Right renal pelvis (tissue), 4 donors: ENCODE data around the gene RPS29. TPM values are rescaled to one million over a fixed set of nuclear protein-coding genes. Genes with fewer than 3 reads are reported as not detected.
"Not testable (repeated sequence)": the region's sequence is repeated elsewhere in the genome, so short reads cannot be mapped to it uniquely, and the experiment has no call there.

ENCODE experiments used
- DNase-seq, 4 donors: peaks; one replicate each; pipeline ENCODE4 v3.0.0-alpha.2; 2013; ENCODE audit warnings: low read depth in 4 of 4, low spot score in 3 of 4, missing footprints in 1 of 4
- polyA plus RNA-seq, 4 donors: library from polyadenylated mRNA; unstranded; fragments of 120-200 nt; gene quantifications; one replicate each; pipeline ENCODE4 v1.2.1, GENCODE V29; 2013; ENCODE audit not compliant: insufficient read length in 4 of 4

RPS29 gene
- polyA plus RNA-seq, 4 donors, result 1,296 to 1,761 (median 1,423) TPM

DNA sequence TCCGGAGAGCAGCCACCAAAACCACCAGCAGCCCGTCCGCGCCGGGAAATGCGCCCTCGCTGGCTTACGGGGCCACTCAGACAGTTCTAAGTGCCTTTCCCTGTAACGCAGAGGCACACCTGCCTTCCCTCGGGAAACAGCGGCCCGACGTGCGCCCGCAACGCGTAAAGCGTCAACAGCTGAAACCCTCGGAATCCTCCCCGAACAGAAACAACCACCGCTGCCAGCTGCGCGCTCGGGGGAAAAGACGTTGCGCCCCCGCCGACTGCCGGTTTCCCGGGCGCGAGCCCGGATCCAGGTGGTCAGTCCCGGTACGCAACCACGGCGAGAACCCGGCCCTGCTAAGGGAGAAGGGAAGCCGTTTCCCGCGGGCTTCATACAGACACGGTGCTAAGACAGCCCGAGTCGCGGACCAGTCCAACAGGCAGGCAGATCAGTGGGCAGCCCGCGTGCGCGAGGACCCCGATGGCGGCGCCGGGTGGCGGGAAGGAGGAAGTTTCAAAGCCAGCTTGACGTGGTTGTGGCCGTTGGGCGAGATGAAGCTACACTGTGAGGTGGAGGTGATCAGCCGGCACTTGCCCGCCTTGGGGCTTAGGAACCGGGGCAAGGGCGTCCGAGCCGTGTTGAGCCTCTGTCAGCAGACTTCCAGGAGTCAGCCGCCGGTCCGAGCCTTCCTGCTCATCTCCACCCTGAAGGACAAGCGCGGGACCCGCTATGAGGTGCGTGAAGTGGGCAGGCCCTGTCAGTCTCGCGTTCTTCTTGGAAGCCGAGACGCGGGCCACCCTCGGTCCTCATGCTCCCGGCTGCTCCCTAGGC is 12.5 kb upstream of the RPS29 start, which contains the start of gene LRR1:
LRR1 (plus strand) TSS at position 456 of the 816 bp plus-strand sequence; CDS start at position 537, 81 bp downstream.
- DNase-seq, result peak in 2 of 4 donors; percentile 74 to 90

DNA sequence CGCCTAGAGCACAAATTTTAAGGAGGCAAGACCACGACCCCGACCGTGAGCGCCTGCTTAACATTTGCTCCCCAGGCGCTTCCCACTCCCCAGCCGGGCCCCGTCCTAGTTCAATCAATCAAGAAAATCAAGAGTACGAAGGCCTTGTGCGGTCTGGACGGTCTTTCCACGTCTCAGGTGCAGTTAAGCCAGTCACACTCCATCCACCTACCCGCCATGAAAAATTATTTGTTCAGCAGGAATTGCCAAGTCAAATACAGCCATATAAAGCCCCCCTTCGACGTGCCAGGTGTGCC is 12.0 kb upstream of the RPS29 start:
- peak in 1 of 4 donors; percentile 50 for DNase-seq

DNA sequence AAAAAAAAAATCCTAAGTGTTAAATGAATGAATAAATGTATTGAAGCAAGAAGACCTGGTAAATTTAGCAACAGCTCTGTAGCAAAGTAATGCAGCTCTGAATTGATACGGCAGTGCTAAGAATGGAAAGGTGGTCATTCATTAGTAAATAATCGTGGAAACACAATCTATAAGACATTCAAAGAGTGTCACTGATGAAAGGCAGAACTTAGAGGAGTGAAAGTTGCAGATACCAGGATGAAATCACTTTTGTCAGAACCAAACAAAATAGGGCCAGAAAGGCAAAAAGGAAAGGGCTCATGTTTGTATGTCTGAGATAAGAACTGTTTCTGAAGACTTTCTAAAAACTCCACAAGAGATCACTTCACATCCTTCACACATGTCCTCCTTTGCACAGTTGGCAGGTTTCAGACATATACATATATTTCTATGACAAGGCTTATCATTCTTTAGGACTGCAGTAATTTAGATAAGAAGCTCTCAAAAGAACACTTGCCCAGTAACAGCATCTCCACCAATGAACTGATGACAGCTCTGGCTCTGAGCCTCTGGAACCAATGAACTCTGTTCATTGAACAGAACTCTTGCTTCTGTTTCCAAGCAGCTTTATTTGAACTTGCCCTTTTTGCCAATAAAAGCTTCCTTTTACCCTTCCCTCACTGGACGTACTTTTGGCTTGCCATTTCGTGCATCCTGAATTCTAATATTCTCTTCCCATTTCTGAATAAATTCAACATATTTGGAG is 8.3 kb upstream of the RPS29 start:
- DNase-seq, result no peak

DNA sequence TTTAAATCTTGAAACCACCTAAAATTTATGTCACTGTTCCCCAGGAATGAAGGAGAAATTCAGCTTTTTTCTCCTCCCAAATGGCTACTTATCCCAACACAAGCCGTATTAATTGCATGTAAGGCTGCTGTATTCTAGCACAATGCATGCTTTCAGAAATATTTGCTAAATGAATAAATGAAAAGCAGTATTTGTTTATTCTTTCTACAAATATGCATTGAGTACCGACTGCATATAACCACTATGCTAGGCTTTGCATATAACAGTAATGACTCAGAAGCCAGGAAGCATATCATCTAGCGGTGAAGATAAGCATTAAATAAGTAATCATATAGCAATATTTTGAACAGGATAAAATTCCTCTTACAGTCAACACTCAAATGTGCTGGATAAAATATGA is 6.8 kb upstream of the RPS29 start:
- DNase-seq, result no peak

DNA sequence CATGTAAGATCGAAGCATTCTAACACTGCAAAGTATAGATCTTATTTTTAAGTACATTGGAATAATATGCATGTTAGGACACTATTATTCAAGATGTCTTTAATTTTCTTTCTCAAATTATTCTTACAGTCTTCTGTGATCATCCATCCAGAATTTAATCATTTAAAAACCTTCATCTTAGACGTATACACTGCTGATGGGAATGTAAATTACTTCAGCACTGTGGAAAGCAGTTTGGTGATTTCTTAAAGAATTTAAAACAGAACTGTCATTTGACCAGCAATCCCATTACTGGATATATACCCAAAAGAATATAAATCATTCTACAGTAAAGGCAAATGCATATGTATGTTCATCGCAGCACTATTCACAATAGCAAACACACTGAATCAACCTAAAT is 3.2 kb upstream of the RPS29 start:
- no peak for DNase-seq

DNA sequence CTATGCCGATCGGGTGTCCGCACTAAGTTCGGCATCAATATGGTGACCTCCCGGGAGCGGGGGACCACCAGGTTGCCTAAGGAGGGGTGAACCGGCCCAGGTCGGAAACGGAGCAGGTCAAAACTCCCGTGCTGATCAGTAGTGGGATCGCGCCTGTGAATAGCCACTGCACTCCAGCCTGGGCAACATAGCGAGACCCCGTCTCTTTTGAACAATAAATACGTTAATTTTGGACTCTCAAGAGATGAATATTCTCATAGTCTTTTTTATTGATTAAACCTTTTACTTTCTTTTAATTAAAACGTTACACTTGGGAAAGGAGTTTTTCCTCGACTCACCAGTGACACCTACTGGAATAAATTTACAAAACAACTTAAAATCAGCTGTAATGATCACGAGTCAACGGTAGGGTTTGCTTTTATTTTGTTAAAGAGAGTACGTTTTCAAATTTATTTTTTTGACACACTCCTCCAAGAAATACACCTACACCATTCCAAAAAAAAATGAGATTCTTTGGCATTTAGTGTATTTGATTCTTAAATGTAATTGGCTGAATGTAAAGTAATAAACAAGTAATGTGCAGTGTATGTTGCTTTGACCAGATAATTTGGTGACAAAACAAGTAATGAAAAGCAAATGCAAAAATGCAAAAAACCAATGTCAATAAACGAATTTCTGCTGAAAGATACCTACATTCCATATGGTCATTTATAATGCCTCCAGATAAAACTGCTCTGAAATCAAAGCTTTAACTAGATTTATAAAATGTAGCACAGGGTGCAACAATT is 687 bp upstream of the RPS29 start:
- peak; percentile 56 to 68 (median 66) for DNase-seq

DNA sequence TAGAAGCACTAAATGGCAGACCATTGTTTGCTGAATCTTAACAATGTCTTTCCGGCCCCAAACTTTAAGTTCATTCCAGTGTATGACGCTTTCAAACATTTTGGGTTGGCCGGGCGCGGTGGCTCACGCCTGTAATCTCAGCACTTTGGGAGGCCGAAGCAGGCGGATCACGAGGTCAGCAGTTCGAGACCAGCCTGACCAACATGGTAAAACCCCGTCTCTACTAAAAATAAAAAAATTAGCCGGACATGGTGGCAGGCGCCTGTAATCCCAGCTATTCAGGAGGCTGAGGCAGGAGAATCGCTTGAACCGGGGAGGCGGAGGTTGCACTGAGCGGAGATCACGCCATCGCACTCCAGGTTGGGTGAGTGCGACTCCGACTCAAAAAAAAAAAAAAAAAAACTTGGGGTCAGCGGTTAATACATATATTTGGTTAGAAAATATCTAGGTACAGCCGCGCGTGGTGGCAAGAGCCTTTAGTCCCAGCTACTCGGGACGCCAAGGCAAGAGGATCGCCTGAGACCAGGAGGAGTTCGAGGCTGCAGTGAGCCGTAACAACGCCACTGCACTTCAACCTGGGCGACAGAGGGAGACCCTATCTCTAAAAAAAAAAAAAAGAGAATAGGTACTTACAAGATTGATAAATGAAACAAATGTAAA is 1.1 kb downstream of the RPS29 start:
- DNase-seq, result not testable (repeated sequence)

DNA sequence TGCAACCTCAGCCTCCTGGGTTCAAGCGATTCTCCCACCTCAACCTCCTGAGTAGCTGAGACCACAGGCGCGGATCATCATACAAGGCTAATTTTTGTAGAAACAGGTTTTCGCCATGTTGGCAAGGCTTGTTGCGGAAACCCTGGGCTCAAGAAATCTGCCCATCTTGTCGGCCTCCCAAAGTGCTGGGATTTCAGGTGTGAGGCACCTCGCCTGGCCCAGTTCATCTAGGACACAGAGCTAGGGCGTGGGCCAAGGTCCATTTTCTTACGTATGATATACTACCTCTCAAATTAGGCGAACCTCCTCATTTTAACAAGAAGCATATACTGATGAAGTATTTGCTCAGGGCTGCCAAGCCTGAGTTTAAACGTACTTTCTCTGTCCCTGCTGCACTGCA is 2.1 kb downstream of the RPS29 start:
- DNase-seq, result no peak

DNA sequence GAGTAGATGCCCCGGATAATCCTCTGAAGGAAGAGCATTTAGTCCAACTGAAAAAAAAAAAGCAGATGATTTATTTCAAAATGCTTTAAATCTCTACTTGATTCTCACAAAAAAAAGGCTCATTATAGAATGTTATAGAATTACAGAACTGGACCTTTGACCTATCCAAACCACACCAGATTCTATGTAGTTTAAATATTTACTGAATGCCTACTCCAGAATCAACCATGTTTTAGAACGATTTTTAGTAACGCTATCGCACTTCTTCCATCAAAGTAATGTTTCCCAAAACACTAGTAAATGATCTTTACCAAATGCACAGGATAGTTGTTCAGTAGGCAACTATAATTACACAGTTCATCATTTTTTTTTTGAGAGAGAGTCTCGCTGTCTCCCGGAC is 2.6 kb downstream of the RPS29 start:
- DNase-seq, result no peak

DNA sequence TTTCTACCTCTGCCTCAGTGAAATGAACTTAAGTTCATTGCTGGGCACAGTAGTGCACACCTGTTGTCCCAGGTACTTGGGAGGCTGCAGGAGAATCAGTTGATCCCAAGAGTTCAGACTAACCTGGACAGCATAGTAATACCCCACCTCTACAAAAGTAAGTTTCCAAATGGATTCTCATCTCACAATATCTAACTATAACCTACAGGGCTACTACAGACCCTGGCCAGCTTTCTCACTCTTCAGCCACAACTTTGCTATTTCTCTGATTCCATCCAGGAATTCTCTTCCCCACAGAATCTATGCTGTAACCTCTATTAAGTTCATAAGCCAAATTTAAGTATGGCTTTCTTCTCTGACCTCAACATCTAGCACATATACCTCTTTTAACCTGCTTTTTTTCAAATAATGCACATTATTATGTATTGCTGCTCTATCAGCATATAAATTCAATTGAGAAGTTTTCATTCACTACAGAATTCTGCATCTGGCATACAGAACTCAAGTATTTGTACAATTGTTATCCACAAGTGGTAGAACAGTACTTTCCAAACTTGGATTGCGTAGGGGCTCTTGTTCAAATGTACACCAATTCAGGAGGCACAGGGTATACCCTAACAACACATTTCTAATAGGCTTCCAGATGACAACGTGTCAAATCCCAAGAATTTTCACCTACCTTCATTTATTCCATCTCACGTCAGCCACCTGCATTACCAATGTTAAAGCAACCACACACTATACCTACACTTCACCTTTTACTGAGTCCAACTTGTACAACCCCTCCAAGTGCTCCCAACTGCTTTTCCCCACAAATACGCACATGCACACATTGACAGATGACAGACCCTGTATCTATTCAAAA is 3.8 kb downstream of the RPS29 start:
- no peak for DNase-seq

DNA sequence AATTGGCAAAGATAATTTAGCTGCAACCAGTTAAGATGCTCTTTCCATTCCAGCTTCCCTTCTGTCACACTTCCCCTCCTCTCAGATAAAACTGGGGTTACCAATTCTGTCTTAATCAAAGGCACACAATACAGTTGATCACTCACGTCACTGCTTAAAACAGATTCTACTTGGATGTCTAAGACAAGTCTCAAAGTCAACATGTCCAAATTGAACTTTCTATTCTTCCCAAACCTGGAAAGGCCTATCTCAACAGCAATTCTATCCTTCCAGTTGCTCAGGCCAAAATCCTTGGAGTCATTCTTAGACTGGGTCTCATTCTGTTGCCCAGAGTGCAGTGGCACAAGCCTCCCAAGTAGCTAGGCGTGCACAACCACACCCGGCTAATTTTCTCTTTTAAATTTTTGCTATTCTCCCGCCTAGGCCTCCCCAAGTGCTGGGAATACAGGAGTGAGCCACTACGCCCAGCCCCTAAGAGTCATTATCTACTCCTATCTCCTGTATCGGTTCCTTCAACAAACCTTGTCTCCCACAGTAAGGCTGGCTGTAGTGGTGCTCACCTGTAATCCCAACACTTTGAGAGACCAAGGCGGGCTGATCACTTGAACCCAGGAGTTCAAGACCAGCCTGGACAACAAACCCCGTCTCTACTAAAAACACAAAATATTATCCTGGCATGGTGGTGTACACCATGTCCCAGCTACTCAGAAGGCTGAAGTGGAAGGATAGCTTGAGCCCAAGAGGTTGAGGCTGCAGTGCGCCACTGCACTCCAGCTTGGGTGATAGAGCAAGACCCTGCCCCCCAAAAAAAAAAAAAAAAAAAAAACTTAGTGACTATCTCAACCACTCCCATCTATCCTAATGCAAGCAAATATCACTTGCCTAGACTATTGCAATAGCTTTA is 4.7 kb downstream of the RPS29 start:
- no peak for DNase-seq

DNA sequence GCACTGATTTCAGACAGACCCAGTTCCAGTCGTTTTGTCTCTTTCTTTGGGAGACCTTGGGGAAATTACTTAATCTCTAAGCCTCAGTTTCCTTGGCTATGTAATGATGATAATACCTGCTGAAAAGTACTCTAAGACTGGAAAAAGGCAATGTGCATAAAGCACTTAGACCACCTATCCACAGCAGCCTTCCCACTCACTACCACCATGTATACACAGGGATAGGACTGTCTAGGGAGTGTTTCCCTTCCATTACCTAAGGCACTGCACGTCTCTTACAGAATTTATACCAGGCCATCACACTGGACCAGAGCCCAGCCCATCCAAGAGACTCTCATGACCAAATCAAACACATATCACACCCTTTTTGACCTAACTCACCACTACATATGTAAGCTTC is 6.3 kb downstream of the RPS29 start:
- no peak for DNase-seq

DNA sequence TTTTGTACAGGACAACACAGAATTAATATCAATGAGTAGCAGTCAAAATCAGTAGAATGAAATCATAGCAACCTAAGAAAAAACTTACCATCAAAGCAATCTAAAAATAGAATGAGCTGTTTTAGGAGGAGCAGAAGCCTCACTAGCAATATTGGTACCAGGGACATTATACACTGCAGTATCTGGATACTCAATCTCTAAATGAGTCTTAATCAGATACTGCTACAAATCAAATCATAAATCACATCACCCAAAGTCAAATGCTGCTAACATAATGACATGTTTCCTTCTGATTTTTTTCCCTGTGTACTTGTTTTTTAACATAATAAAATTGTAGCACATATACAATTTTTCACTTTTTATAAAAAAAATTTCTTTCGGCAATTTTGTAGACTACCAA is 8.0 kb downstream of the RPS29 start:
- DNase-seq, result no peak

DNA sequence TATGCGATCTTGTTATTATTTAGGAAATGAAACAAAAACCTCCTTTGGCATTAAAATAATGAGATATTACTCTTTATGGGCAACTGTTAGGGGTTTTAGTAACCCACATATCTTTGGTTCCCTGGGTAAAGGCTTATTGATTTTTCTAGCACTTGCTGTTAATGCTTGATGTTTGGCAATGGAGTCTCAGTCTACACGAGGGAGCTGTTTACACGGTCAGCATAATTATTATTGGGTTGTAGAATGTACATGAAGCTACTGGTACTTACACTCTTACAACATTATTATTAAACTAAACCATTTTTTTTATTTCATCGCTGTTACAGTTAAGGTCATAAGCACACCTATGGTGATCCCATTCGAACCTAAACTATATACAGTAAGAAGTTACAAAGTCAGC is 12.1 kb downstream of the RPS29 start:
- no peak for DNase-seq

DNA sequence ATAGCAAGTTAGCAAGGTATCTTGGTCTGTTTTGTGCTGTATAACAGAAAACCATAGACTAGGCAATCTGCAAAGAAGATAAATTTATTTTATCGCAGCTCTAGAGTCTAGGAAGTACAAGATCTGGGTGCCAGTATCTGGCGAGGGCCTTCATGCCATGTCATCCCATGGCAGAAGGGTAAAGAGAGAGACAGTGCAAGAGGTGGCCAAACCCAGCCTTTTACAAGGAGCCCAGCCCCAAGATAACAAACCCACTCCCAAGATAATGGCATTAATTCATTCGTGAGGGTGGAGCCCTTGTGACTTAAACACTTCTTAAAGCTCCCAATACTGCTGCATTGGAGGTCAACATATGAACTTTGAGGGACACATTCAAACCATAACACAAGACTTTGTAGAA is 16.9 kb downstream of the RPS29 start:
- no peak for DNase-seq

DNA sequence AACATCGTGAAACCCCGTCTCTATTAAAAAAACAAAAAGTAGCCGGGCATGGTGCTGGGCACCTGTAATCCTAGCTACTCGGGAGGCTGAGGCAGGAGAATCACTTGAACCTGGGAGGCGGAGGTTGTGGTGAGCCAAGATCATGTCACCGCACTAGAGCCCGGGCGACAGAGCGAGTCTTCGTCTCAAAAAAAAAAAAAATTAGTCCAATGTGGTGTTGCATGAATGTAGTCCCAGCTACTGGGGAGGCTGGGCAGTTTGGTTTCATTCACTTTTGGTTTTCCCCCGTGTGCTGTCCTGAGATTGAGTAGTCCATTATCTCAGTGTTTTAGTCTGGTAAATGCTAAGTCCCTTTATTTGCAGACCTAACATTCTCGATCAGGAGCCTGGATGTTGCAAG is 19.5 kb downstream of the RPS29 start:
- no peak for DNase-seq

DNA sequence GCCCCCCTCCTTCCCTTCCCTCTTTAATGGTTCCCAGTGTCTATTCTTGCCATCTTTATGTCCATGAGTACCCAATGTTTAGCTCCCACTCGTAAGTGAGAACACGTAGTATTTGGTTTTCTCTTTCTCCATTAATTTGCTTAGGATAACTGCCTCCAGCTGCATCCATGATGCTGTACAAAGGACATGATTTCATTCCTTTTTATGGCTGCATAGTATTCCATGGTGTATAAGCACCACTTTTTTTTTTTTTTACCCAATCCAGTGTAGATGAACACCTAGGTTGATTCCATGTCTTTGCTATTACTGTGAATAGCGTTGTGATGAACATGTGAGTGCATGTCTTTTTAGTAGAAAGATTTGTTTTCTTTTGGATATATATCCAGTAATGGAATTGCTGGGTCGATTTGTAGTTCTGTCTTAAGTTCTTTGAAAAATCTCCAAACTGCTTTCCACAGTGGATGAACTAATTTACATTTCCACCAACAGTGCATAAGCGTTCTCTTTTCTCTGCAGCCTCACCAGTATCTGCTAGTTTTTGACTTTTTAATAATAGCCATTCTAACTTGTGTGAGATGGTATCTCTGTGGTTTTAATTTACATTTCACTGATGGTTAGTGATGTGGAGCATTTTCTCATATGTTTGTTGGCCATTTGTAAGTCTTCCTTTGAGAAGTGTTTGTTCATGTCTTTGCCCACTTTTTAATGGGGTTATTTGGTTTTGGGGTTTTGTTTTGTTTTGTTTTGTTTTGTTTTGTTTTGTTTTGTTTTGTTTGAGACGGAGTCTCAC is 26.0 kb downstream of the RPS29 start:
- no peak for DNase-seq

DNA sequence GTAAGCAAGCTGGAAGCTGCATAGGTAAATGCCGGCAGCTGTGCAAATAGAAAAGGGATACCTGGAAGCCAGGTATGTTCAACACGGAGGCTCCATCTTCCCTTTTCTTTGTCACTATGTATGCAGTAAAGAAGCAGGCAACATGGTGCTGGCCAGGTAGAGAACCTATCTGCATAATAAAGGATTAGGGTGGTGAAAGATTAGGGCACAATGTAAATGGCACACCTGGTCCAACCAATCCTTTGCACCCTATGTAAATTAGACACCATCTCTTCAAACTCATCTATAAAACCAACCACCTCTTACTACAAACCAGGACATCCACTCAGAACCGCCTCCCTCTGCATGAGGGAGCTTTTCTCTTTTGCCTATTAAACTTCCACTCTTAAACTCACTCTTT is 32.3 kb downstream of the RPS29 start:
- no peak for DNase-seq
